Measurements from ENCODE around the gene TNIK.

Gene TNIK

DNA sequence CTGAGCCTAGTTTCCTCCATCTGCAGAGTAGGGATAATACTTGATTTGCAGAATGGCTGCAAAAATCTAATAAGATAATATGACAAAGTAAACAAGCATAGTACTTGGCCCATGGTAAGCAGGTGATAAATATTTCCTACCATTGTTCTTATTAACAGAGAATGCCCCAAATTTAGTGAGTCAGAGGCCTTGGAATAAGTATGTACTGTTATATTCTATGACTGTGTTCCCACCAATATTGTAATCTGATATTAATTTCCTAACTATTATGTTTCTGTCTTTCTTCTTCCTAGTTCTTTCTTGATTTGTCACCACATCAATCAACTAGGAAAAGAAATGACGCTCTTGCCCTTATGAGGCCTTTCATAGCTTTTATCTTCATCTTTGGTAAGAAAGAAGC lies 255.3 kb downstream of the TNIK start:
- TF ChIP-seq ZFX (IDR thresholded peaks at IDR 0.05) (no peak), CTCF (conservative IDR thresholded peaks at IDR 0.05) (no peak)
- H3K27ac ChIP-seq: no peak overlapping the region

GRCh38 chr3:171201825-171202224 lies 258.4 kb downstream of the TNIK start:
- TF ChIP-seq CTCF (conservative IDR thresholded peaks at IDR 0.05): no peak
- TF ChIP-seq ZFX (IDR thresholded peaks at IDR 0.05): no peak
- no peak overlapping the region for H3K27ac ChIP-seq

DNA sequence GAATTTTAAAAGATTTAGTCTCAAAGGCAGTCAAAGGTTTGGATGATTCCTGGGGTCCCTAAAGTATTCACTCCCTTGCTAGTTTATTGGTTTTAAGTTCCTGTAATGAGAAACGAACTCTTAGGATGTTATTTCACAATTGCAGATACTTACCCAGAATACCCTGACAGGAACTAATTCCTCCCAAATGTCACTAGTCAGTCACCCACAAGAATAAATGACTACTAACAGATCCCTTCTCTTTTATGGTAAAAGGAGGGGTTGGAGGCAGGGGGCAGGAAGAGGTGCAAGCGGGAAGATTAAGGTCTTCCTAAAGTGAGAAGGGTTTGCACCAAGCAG lies 259.5 kb downstream of the TNIK start:
- no peak overlapping the region for H3K27ac ChIP-seq
- TF ChIP-seq ZFX (IDR thresholded peaks at IDR 0.05) (no peak), CTCF (conservative IDR thresholded peaks at IDR 0.05) (no peak)

- H3K27ac ChIP-seq: no peak overlapping the region
- TF ChIP-seq ZFX (IDR thresholded peaks at IDR 0.05): no peak
- TF ChIP-seq CTCF (conservative IDR thresholded peaks at IDR 0.05): no peak
These were observed 260.0 kb downstream of the TNIK start for GRCh38 chr3:171200052-171200749.

DNA sequence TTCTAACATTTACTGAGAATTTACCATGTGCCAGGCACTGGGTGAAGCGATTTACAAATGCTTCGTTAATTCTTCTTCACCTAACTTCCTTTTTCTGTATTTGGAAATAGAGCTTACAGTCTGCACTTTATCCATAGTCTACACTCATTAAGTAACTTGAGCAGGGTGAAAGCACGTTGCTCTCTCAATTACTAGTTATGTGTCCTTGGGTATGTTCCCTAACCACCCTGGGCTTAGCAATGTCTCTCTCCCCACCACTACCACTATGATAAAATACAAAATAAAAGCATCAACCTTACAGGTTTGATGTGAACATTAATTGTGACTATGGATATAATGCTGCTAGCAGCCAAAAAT lies 260.8 kb downstream of the TNIK start:
- no peak overlapping the region for H3K27ac ChIP-seq
- TF ChIP-seq ZFX (IDR thresholded peaks at IDR 0.05) (no peak), CTCF (conservative IDR thresholded peaks at IDR 0.05) (no peak)

DNA sequence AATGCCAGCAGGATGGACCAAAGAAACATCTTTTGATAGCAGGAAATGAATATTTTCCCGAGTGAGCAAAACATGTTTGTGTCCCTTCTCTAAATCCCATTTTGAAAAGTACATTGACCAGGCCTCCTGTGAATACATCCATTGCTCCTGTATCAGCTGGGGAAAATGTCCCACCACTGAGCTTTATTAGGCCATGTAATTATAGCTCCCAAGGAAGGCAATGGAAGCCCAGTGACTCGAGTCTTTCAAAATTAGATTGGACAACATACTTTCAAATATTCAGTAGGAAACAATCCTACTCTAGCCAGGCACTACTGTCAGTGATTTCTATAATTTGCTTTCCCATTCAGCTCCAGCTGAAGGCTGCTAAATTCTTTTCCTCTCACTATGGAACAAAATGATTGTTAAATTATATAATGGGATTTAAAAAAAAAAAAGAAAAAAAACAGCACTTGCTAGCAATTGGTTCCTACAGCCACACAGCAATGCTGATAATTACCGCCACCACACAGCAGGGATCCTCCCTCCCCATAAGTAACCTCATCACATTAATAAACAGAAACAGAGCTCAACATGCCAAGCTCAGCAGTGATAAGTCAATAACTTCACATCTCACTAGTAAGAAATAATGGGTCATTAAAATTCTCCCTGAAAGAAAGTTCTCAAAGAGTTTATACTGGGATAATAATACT lies 261.3 kb downstream of the TNIK start:
- TF ChIP-seq CTCF (conservative IDR thresholded peaks at IDR 0.05): no peak
- no peak for TF ChIP-seq ZFX (IDR thresholded peaks at IDR 0.05)
- H3K27ac ChIP-seq: no peak overlapping the region

GRCh38 chr3:171195686-171196085 lies 264.5 kb downstream of the TNIK start:
- TF ChIP-seq CTCF (conservative IDR thresholded peaks at IDR 0.05): no peak; the same call in 1 of the 2 replicates
- no peak for TF ChIP-seq ZFX (IDR thresholded peaks at IDR 0.05)
- no peak overlapping the region for H3K27ac ChIP-seq
